GM19395 (cell line): ENCODE measurements around the gene NIT1.

Experiments
- ATAC-seq: cut with Tn5 transposase; IDR thresholded peaks from one replicate; pipeline ENCODE4 v1.9.1; 2021; ENCODE audit warnings: mild to moderate bottlenecking, moderate library complexity; ENCODE audit not compliant: unreplicated experiment

Gene NIT1

DNA sequence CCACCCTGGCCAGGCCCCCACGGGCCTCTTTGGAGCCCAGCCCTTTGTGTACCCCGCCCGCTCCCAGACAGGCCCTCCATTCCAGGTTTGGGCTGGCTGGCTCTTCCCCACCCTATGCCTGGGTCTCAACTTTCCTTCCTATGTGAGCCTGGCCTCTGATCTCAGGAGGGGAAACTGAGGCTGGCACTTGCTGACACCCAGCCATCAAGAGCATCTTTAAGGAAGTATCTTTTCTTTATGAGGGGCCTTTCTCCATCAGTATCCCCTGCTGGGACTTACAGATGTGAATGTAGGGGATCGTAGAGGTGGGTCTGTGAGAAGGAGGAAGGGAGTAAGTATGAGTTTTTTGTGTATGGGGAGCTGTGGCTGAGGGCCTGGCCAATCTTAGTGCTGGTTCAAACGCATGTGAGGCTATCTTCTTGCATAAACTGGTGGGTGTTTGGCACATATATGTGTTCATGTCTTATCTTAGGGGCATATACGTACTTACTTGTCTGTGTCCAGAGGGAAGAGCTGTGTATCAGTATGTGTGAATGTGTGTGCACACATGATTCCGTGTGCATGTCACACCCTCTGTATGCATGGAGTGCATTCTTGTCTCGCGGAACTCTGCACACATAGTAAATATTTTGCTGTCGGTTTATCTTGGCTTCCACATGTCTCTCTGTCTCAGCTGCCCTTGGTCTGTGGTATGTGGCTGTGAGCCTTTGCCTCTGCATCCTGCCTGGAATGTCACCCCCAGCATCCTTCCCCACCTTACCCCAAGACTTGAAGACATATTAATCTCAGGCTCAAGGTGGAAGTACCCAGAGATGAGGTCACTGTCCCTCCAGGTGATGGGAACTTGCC, 33.9 kb upstream of the NIT1 start:
- no peak for ATAC-seq

DNA sequence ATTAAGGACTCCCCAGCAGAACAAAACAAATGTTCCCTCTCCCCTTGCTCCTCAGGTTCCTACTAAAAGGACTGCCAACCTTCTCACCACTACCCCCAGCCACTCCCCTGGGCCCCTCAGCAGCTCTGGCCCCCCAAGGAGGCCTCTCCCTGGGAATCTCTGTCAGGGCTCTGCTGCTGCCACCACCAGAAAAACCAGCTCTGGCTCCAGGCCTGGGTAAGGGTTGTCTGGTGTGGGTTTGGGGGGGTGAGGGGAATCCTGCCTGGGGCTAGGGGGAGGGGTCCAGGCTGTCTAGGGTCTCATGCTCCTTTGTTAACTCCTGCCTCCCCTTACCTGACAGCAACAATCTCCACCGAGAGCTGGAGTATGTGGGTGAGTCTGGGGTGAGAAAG, 33.3 kb upstream of the NIT1 start:
- ATAC-seq = no peak

DNA sequence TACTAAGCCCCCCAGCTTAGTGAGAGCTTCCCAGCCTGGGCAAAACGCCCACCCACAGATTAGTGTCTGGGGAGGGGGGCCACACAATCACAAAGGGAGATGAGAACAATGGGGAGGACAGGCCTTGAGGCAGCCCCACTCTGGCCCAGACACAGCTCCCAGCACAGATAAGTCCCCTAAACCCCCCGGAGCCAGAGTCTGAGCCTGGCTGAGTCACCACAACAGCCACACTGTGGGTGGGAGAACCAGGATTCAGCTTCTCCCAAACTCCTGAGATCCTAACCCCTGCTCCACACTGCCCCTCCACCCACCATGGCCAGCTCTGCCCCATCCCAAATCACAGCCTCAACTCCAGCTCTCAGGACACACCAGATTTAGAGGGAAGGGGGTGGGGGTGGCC, 32.7 kb upstream of the NIT1 start:
- ATAC-seq = no peak

DNA sequence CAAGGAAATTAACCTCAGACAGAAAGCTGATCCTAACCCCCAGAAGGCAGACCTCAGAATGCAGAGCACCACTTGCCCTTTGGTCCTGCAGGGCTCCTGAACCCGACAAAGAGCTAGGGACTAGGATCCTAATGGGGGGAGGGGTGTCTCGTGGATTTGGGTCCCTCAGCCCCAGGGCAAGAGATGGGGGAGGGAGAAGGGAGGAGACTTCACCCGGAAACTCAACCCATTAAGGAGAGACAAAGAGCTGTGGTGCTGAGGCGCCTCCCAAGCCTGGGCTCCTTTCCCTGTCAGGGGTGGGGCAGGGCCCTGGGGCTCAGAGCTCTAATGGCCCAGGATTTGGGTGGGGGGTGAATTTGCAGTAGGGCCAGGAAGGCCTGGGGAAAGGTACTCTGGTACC, 31.4 kb upstream of the NIT1 start:
- no peak for ATAC-seq

DNA sequence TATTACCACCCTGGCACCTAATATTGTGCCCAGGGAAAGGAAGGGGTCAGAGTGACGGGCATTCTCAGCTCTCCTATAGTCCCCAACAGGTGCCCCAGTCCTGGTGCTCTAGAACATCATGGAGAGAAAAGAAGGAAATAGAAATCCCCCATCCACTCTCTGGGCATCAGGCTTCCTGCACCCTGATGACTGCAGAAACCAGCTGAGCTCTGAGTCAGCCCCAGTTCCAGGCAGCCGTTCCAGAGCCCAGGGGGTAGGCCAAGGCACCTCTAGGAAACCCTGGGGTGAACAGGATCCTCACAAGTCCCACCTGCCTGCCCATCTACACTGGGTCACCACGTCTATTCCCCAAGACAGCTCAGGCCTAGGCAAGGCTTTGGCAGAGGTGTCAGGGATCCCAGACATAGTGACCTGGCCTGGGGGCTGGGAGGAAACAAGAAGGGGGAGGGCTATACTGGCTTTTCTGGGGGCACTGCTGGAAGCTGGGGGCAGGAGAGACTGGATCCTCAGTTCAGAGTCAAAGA, 29.3 kb upstream of the NIT1 start:
- ATAC-seq = no peak

DNA sequence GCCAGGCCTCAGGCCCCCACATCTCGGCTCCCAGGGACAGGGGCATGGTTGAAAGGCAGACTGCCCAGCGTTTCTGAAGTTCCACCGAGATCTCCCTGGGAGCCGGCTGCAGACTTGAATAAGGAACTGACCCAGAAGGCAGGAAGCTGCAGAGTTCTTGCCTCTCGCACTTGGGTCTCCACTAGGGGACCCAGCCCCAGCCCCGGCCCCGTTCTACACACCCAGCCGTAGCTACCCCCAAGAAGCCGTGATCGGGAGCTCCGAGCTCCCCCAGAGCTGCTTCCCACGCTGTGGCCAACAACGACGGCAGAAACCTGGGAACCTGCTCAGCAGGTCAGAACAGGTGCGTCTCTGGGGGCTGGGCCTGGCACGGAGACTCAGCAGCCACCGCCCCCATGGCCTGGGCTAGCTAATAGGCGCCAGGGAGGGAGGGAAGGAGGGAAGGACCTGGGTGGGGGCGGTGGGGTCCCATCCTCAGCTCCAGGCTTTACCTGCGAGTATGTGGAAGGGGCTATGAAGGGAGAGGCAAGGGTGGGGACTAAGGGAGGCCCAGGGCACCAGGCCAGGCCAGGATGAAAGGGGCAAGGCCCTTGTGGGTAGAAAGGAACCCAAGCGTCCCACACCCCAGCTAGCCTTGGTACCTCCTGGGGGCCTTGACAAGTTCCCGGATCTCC, 28.5 kb upstream of the NIT1 start, which contains the start of gene NECTIN4:
Gene NECTIN4, minus strand, starts transcription at position 308 of the 674 bp plus-strand sequence. Its CDS starts 262 bp downstream, at position 46.
- ATAC-seq = no peak

DNA sequence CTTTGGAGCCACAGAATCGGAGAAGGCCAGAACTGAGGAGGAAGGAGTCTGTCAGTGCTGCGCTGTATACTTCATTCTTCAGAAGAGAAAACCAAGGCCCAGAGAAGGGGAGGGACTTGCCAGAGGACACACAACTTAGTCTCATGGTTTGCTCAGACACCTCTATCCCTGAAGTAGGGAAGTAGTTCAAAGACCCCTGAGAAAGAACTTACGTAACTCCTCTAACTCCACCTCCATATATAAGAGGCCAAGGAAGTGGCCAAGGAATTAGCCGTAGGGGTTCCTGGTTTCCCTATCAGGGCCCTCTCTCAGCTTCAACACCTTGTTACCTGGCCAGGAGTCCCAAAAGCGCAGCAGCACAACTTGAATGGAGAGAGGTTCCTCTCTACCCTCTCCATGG, 28.0 kb upstream of the NIT1 start:
- no peak for ATAC-seq

DNA sequence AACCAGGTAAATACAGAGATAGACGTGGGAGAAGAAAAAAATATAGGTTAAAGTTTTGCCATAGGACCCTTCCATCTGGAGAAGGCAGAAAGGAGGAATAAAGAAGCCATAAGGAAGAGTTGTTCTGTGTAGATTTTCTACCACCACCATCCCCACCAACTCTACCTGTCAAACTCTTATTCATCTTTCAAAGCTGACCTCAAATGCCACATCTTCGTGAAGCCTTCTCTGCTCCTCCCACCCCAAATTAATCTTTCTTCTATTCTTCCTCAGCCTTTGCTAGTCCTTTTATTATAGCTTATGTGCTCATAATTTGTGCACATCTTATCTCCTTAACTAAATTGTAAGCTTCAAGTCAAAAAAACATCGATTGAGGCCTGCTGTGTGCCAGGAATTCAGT, 27.3 kb upstream of the NIT1 start:
- no peak for ATAC-seq

DNA sequence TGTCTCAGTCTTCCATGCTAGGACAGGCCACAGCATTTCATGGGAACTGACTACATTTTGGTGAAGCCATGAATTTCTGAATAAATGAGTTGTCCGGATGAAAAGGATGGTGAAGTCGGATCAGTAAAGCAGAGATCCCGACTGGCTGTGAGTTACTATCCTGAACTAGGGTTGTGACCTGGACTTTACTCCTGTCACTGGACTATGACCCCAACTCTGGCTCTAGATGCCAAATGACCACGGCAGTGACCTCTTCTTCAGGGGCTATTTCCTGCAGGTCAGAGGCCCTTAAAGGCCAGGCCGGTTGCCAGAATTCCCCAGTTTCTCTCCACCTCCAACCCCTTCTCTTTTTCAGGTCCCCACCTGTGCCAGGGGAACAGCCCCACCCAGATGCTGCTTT, 26.8 kb upstream of the NIT1 start:
- ATAC-seq = no peak

DNA sequence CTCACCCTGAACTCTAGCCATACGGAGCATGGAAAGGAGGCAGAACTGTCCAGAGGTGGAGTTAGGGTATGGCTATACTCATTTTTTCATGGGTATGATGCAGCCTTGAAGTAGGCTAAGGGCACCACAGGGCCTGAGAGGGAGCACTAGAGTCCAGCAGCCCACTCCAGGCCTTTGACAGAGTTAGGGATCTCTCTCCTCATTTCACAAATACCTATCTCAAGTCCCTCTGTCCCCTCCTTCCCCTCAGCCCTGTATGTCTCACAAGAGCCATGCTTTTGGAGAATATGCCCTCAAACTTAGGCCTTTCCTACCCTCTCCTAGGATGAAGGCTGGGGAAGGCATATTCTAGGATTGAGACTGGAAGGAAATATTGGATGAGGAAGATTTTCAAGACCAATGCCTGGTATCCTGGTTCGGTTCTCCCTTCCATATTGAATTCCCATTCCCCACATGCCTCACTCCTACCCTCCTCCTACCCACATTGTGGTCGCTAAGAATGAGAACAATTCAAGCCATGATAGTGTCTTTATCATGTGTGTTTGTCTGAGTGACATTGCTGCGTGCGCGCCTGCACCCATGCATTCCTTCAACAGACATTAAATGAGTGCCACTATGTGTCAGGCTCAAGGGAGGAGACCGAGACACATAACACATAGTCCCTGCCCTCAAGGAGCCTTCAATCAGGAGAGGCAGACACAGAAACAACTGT, 26.0 kb upstream of the NIT1 start:
- no peak for ATAC-seq

DNA sequence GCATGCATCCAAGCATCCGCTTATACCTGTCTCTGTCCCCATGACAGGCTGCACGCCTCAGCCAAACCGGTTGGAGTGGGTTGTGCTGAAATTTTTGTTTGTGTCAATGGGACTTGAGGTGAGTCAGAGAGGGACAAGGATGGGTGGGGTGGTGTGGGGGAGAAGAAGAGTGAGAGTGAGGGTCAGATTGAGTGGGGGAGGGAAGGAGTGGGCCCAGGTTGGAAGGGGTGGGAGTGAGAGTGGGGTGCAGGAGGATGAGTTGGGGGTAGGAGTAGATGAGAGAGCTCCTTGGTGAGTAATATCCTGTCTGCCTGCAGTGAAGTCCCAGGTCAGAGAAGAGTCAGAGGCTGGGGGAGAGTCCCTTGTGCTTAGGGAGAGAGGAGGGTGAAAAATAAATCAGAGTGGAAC, 25.3 kb upstream of the NIT1 start:
- ATAC-seq = no peak

DNA sequence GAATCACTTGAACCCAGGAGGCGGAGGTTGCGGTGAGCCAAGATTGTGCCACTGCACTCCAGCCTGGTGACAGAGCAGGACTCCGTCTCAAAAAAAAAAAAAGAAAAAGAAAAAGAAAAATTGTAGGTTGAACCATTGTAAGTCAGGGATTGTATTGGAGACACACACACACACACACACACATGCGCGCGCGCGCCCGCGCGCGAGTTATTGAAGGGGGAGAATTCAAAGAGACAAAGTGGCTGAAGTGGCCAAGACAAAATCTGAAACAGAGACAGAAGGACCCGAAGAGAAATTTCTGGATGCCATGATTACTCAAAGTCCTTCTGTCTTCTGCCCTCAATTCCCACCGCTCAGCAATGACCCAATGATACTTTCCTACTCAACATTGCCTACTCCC, 23.4 kb upstream of the NIT1 start:
- no peak for ATAC-seq

DNA sequence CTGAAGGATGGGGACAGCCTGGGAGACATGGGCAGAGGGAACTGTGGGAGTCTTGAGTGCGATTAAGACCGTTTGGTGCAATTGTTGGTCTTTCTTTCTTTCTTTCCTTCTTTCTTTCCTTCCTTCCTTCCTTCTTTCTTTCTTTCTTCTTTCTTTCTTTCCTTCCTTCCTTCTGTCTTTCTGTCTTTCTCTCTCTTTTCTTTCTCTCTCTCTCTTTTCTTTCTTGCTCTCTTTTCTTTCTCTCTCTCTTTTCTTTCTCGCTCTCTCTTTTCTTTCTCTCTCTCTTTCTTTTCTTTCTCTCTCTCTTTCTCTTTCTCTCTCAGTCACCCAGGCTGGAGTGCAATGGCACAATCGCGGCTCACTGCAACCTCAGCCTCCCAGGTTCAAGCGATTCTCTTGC, 22.7 kb upstream of the NIT1 start:
- ATAC-seq = no peak

DNA sequence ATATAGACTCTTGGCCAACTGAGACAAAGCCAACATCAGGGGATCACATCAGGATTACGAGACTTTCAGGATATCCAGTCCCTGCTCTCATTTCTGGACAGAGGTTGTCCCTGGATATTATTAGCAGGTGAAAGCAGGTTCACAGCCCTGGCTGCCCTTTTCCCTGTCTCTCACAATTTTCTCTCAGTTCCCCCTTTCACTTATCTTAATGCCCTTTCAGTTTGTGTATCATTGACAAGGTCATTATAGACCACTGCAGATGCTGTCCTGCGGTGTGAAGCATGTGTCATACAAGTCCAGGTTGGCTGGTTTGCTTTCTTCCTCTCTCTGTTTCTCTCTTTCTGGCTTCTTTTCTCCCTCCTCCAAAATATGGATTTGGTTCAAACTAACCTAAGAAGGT, 21.9 kb upstream of the NIT1 start:
- ATAC-seq = peak; percentile 49

DNA sequence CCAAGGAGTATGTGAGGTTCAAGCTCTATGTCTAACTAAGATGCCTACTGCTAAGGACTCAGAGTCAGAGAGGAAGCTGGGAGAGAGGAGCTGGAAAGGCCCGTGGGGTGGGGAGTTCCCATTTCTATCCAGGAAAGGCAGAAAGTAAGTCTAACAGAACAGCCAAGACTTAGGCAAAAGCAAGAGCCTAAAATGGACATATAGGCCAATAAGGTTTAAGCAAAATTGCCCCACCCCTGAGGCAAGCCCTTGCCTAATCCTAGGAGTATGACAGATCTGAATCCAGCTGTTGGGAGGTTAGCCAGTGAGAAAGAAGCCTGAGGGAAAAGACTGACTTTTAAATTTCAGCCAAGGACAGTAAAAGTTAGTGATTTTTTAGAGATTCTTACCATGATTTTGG, 21.4 kb upstream of the NIT1 start:
- ATAC-seq = peak; percentile 4

DNA sequence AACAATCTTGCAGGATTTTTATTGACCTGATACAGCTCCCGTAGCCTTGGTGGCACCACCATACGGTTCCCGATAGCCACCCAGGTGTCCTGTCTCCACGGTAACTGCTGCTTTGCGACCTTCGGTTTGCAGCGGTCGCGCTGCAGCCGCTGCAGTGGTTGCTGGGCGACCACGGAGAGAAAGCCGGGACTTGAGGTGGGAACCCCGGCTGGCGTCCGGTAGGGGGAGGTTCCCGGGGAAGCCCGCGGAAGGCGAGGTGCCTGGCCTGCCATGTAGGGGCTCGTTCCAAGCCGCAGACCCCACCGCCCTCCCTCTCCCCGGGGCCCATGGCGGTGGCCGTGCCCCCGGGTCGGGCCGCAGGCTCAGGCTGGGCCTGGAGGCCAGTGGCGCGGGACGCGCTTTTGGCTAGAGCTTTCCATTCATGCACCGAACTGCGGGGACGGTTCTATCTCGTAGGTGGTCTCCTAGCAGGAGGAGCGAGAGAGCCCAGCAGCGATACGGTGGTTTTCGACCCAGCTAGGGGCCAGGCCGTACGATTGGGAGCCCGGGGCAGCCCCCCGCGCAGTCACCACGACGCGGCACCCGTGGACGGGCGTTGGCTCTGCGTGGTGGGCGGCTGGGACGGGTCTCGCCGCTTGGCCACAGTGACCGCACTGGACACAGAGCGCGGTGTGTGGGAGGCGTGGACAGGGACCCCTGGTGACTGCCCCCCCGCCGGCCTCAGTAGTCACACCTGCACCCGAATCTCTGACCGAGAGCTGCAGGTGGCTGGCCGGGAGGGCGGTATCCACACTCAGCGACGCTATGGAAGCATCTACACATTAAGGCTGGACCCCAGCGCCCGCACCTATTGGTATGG, 19.5 kb upstream of the NIT1 start, which contains the start of gene KLHDC9:
Gene KLHDC9, plus strand, starts transcription at position 152 of the 859 bp plus-strand sequence. Its CDS starts 175 bp downstream, at position 327.
- ATAC-seq = peak; percentile 74

DNA sequence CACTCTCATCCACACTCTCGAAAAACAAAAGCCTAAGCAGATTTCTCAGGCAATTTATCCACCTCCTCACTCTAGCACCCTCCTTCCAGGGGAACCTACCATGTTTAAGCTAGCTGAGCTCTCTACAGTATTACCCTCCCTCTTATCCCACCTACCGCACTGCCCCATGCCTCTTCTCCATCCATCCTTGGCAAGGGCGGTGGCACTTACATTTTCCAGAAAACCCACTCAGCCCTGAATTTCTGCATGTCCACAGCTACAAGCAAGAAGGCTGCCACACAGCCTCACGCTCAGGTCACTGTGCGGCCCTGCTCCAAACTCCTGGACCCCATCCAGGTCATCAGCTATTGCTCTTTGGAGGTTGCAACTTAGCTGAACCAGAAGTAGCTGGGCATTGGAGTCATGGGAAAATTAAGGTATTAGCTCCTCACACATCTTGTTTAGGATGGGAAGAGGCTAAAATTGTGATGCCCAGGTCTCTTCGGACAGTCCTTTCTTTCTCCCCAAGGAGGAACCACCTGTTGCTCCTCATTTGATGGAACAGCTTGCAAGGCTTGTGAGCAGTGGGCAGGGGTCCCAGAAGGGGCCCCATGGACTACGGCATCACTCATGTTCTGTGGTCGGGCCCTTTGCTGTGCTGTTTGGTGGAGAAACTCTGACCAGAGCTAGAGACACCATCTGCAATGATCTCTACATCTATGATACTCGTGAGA, 18.7 kb upstream of the NIT1 start:
- ATAC-seq = no peak

DNA sequence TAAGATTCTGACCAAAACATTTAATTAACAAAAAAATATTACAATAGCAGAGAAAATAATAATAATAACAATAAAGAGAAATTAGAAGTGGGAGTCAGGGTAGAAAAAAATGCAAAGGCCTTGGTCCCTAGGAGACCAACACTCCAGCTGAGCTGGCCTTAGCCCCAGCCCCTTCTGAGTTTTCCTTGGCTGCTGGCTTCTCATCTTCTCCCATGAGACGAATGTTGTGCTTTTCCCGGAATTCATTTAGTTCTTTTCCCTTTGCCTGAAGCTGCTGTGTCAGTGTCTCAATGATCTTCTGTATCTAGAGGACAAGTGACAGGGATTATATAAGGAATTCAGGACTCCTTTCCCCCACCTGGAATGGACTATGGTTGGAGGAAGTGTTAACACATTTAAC, 17.3 kb upstream of the NIT1 start:
- no peak for ATAC-seq

DNA sequence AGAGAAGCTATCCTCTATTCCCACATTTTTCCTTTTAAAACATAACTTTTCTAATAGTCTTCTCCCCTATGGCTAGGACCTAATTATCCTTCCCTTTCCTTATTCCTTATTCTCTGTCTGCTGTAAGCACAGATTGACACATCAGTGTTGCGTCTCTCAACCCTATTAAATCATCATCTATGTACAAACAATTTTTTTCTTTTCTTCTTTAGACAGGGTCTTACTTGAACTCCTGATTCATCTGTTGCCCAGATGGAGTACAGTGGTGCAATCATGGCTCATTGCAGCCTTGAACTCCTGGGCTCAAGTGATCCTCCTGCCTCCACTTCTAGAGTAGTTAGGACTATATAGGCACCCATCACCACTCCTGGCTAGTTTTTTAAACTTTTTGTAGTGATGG, 11.5 kb upstream of the NIT1 start:
- no peak for ATAC-seq

DNA sequence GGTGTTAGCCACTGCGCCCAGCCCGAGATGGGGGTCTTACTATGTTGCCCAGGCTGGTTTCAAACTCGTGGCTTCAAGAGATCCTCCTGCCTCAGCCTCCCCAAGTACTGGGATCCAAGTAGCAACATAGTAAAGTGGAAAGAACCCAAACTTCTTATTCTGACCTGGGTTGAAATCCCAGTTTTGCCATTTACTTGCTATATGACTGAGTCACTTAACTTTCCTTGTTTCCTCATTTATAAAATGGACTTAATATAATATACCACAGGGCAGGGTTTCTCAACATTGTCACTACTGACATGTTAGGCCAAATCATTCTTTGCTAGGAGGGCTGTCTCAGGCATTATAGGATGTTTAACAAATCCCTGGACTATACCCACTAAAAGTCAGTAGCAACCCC, 6.8 kb upstream of the NIT1 start:
- no peak for ATAC-seq
